BJ (cell line): ENCODE measurements around the gene TMEM225B. TPM values are rescaled to one million over a fixed set of nuclear protein-coding genes. Genes with fewer than 3 reads are reported as not detected.

Experiments
- CTCF ChIA-PET: fragments of 350-600 bp; formaldehyde crosslinking; extraction: SDS; loops from one replicate; lab custom pipeline; 2021; ENCODE audit warnings: antibody characterized with exemption, inconsistent platforms; lab: Yijun Ruan, JAX
- POLR2A ChIA-PET: fragments of 300-600 bp; sonication (Branson Sonifier 250); formaldehyde crosslinking; extraction: SDS; loops from one replicate; lab custom pipeline; 2021; ENCODE audit warnings: antibody characterized with exemption; lab: Charles Lee
- DNase-seq: peaks from one replicate; pipeline ENCODE4 v3.0.0-alpha.2; 2011; ENCODE audit warnings: low read depth
- H3K27me3 ChIP-seq: 2 replicates; pipeline ENCODE4 v1.6.0; 2011; ENCODE audit warnings: low read length; ENCODE audit not compliant: control insufficient read depth, insufficient read depth
- H3K36me3 ChIP-seq: 2 replicates; pipeline ENCODE4 v1.5.1; 2011; ENCODE audit warnings: low read length; ENCODE audit not compliant: control insufficient read depth, insufficient read depth
- H3K4me3 ChIP-seq: 2 replicates; pipeline ENCODE4 v1.5.1; 2011; ENCODE audit warnings: low read depth, mild to moderate bottlenecking, control low read depth, low read length
- polyA plus RNA-seq: library from polyadenylated mRNA; depleted of rRNA; stranded (reverse); fragments of >200 nt; gene quantifications from 2 replicates; pipeline ENCODE4 v1.2.3, GENCODE V29; 2011
- TF ChIP-seq, protein P1 (sequence below): IDR thresholded peaks from 2 replicates; pipeline ENCODE4 v1.5.1; 2011; ENCODE audit warnings: low read depth, mild to moderate bottlenecking, control low read depth, inconsistent platforms, low read length, moderate library complexity; ENCODE audit not compliant: insufficient read depth

TMEM225B gene
- polyA plus RNA-seq, 1 experiment, result 1.2 TPM

- Histone ChIP-seq H3K36me3 (peaks cover 46% of the 10 kb centered on the region), H3K4me3 (no peak overlapping the region), H3K27me3 (no peaks in the 10 kb centered on the region)
- TF ChIP-seq, protein P1, sequence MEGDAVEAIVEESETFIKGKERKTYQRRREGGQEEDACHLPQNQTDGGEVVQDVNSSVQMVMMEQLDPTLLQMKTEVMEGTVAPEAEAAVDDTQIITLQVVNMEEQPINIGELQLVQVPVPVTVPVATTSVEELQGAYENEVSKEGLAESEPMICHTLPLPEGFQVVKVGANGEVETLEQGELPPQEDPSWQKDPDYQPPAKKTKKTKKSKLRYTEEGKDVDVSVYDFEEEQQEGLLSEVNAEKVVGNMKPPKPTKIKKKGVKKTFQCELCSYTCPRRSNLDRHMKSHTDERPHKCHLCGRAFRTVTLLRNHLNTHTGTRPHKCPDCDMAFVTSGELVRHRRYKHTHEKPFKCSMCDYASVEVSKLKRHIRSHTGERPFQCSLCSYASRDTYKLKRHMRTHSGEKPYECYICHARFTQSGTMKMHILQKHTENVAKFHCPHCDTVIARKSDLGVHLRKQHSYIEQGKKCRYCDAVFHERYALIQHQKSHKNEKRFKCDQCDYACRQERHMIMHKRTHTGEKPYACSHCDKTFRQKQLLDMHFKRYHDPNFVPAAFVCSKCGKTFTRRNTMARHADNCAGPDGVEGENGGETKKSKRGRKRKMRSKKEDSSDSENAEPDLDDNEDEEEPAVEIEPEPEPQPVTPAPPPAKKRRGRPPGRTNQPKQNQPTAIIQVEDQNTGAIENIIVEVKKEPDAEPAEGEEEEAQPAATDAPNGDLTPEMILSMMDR, result no peak
- CTCF ChIA-PET, result interaction anchor here (1.7 kb wide), 1 partner anchor 10 kb away, joined by 6 read pairs; no protein-coding TSS in a partner anchor
- no peak for DNase-seq
- POLR2A ChIA-PET, result no interaction called here
Observed at GRCh38 chr7:99621271-99621670, 23.2 kb downstream of the TMEM225B start.

GRCh38 chr7:99622596-99622995 lies 24.5 kb downstream of the TMEM225B start:
- TF ChIP-seq, protein P1, result no peak
- ChIA-PET POLR2A (no interaction called here), CTCF (interaction anchor here (1.7 kb wide), 1 partner anchor 8 kb away, joined by 6 read pairs; no protein-coding TSS in a partner anchor)
- DNase-seq, result no peak
- Histone ChIP-seq H3K27me3 (no peaks in the 10 kb centered on the region), H3K4me3 (no peak overlapping the region), H3K36me3 (peaks cover 48% of the 10 kb centered on the region)

GRCh38 chr7:99623091-99623693 lies 25.1 kb downstream of the TMEM225B start:
- H3K36me3 ChIP-seq, result peaks cover 49% of the 10 kb centered on the region
- ChIA-PET CTCF (no interaction called here), POLR2A (no interaction called here)
- no peaks in the 10 kb centered on the region for H3K27me3 ChIP-seq
- TF ChIP-seq, protein P1, result no peak
- DNase-seq, result no peak
- no peak overlapping the region for H3K4me3 ChIP-seq

DNA sequence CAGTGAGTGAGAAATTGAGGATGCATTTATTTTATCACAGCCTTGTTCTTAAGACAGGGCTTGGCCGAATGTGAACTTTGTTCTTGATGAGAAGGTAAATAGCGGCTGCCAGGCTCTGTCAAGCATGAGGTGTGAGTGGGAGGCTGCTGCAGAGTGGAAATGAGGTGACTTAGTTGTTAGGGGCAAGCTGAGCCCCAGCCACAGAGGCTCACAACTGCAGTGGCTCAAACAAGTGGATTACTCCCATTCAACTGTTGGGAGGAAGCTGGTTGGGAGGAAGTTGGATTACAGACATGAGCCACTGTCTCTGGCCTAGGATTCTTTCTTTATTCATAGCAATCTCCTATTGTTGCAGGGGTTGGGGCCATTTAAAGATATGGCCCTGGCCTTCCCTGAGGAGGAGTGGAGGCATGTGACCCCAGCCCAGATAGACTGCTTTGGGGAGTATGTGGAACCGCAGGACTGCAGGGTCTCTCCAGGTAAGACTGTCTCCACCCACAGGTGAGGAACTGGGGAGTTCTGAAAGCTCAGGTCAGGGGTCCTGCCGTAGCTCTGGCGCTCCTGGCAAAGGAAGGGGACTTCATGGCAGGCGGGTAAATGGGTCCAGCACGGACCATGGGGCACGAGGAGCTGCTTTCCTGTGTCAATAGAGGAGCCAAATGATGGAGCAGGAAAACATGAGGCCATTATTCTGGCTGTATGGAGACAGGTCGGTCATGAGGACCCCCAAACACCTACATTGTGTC lies 25.8 kb downstream of the TMEM225B start:
- Histone ChIP-seq H3K36me3 (peaks cover 51% of the 10 kb centered on the region), H3K4me3 (no peak overlapping the region), H3K27me3 (no peaks in the 10 kb centered on the region)
- TF ChIP-seq, protein P1, result no peak
- no peak for DNase-seq
- ChIA-PET CTCF (interaction anchor here (1.0 to 1.4 kb wide), 2 partner anchors 8 to 9 kb away, joined by 3 to 7 read pairs; no protein-coding TSS in a partner anchor), POLR2A (no interaction called here)

- CTCF ChIA-PET, result interaction anchor here (1.0 to 1.4 kb wide), 2 partner anchors 8 to 9 kb away, joined by 3 to 7 read pairs; no protein-coding TSS in a partner anchor
- H3K27me3 ChIP-seq, result no peaks in the 10 kb centered on the region
- POLR2A ChIA-PET, result no interaction called here
- TF ChIP-seq, protein P1, result no peak
- H3K36me3 ChIP-seq, result peaks cover 54% of the 10 kb centered on the region
- no peak overlapping the region for H3K4me3 ChIP-seq
- no peak for DNase-seq
Observed at GRCh38 chr7:99624484-99624883, 26.4 kb downstream of the TMEM225B start.
